Dedifferentiated amniotic fluid mesenchymal stem cell (primary cell): ENCODE results near the gene PCDHGC3.

Experiments
- DNase-seq: peaks from one replicate; pipeline ENCODE4 v3.0.0-alpha.2; 2016; ENCODE audit errors: extremely low spot score

The PCDHGC3 gene

GRCh38 chr5:141523991-141524390 is 48.2 kb downstream of the PCDHGC3 start:
- no peak for DNase-seq

GRCh38 chr5:141524604-141525597 is 49.1 kb downstream of the PCDHGC3 start:
- peak; percentile 98 for DNase-seq

GRCh38 chr5:141525653-141526052 is 49.9 kb downstream of the PCDHGC3 start:
- DNase-seq, result no peak

- no peak for DNase-seq
Measured at GRCh38 chr5:141527426-141527825, 51.7 kb downstream of the PCDHGC3 start.
